Measurements from ENCODE around the gene PDE6B. TPM values are rescaled to one million over a fixed set of nuclear protein-coding genes. Genes with fewer than 3 reads are reported as not detected.
A peak's percentile ranks its signal among the peaks of the same experiment; 100 is the strongest.

Gene PDE6B
- total RNA-seq, 1 experiment from 2014 or later = not detected

GRCh38 chr4:673349-674091 lies 48.1 kb downstream of the PDE6B start:
- H3K9ac ChIP-seq (ENCODE audit: low read length) = peak overlapping the region; percentile 97
- peak; percentile 48 for DNase-seq
- peaks cover 19% of the 10 kb centered on the region for H3K36me3 ChIP-seq (ENCODE audit: insufficient read depth, low read length)
- H4K20me1 ChIP-seq (ENCODE audit: insufficient read depth, low read depth, low read length) = peaks cover 6% of the 10 kb centered on the region; the same call in 1 of the 2 replicates
- peak overlapping the region; percentile 54 for H3K27ac ChIP-seq (ENCODE audit: low read length)
- H2AFZ ChIP-seq (ENCODE audit: low read length) = no peak overlapping the region
- H3K9me2 ChIP-seq (replicated peaks; ENCODE audit: insufficient read depth, low read length) = no peaks in the 10 kb centered on the region
- H3K27me3 ChIP-seq (ENCODE audit: low read length) = no peaks in the 10 kb centered on the region
- H3K9me3 ChIP-seq (ENCODE audit: low read length) = no peaks in the 10 kb centered on the region
- peaks cover 25% of the 10 kb centered on the region for H3K79me2 ChIP-seq (ENCODE audit: low read length)
- peak overlapping the region; percentile 96 for H3K4me3 ChIP-seq (ENCODE audit: low read length)
- peaks cover 46% of the 10 kb centered on the region for H3K4me1 ChIP-seq (ENCODE audit: low read length)
- H3K4me2 ChIP-seq (ENCODE audit: low read depth, low read length, poor library complexity, severe bottlenecking) = peak overlapping the region; percentile 91

- peaks cover 49% of the 10 kb centered on the region for H3K4me1 ChIP-seq (ENCODE audit: low read length)
- H2AFZ ChIP-seq (ENCODE audit: low read length) = peak within 1 kb of the TSS; percentile 46; the same call in 1 of the 2 replicates
- H4K20me1 ChIP-seq (ENCODE audit: insufficient read depth, low read depth, low read length) = peaks cover 11% of the 10 kb centered on the region; the same call in 1 of the 2 replicates
Measured at GRCh38 chr4:674172-675035, 49.0 kb downstream of the PDE6B start, which contains the start of the genes ATP5ME and MYL5. Gene ATP5ME (minus strand): TSS chr4:674276. CDS start chr4:674247, 29 bp downstream. Gene MYL5 (plus strand): TSS chr4:674542. CDS start chr4:678027, 3,485 bp downstream.

GRCh38 chr4:675036-675882 lies 49.9 kb downstream of the PDE6B start:
- Histone ChIP-seq H4K20me1 (ENCODE audit: insufficient read depth, low read depth, low read length) (peaks cover 11% of the 10 kb centered on the region; the same call in 1 of the 2 replicates), H3K4me1 (ENCODE audit: low read length) (peaks cover 49% of the 10 kb centered on the region), H3K9me3 (ENCODE audit: low read length) (no peaks in the 10 kb centered on the region), H3K27ac (ENCODE audit: low read length) (peak overlapping the region; percentile 97), H3K4me3 (ENCODE audit: low read length) (peak overlapping the region; percentile 96), H3K4me2 (ENCODE audit: low read depth, low read length, poor library complexity, severe bottlenecking) (peak overlapping the region; percentile 98), H3K79me2 (ENCODE audit: low read length) (peaks cover 25% of the 10 kb centered on the region), H2AFZ (ENCODE audit: low read length) (no peak overlapping the region), H3K27me3 (ENCODE audit: low read length) (no peaks in the 10 kb centered on the region), H3K9me2 (replicated peaks; ENCODE audit: insufficient read depth, low read length) (no peaks in the 10 kb centered on the region), H3K9ac (ENCODE audit: low read length) (peak overlapping the region; percentile 97), H3K36me3 (ENCODE audit: insufficient read depth, low read length) (peaks cover 19% of the 10 kb centered on the region)
- peak; percentile 65 for DNase-seq

More at GRCh38 chr4:674172-675035, 49.0 kb downstream of the PDE6B start, which contains the start of the genes ATP5ME and MYL5:
- Histone ChIP-seq H3K9ac (ENCODE audit: low read length) (peak within 1 kb of the TSS; percentile 97), H3K9me2 (replicated peaks; ENCODE audit: insufficient read depth, low read length) (no peaks in the 10 kb centered on the region), H3K36me3 (ENCODE audit: insufficient read depth, low read length) (peaks cover 19% of the 10 kb centered on the region), H3K79me2 (ENCODE audit: low read length) (peaks cover 25% of the 10 kb centered on the region), H3K9me3 (ENCODE audit: low read length) (no peaks in the 10 kb centered on the region), H3K4me3 (ENCODE audit: low read length) (peak within 1 kb of the TSS; percentile 96), H3K4me2 (ENCODE audit: low read depth, low read length, poor library complexity, severe bottlenecking) (peak within 1 kb of the TSS; percentile 98), H3K27ac (ENCODE audit: low read length) (peak within 1 kb of the TSS; percentile 97), H3K27me3 (ENCODE audit: low read length) (no peaks in the 10 kb centered on the region)
- DNase-seq = peak; percentile 98

GRCh38 chr4:675980-676870 lies 50.9 kb downstream of the PDE6B start:
- H3K9me2 ChIP-seq (replicated peaks; ENCODE audit: insufficient read depth, low read length) = no peaks in the 10 kb centered on the region
- peaks cover 25% of the 10 kb centered on the region for H3K79me2 ChIP-seq (ENCODE audit: low read length)
- peak overlapping the region; percentile 98 for H3K4me2 ChIP-seq (ENCODE audit: low read depth, low read length, poor library complexity, severe bottlenecking)
- H3K9ac ChIP-seq (ENCODE audit: low read length) = peak overlapping the region; percentile 97
- H3K9me3 ChIP-seq (ENCODE audit: low read length) = no peaks in the 10 kb centered on the region
- H4K20me1 ChIP-seq (ENCODE audit: insufficient read depth, low read depth, low read length) = peaks cover 11% of the 10 kb centered on the region; the same call in 1 of the 2 replicates
- H2AFZ ChIP-seq (ENCODE audit: low read length) = no peak overlapping the region
- H3K27me3 ChIP-seq (ENCODE audit: low read length) = no peaks in the 10 kb centered on the region
- peaks cover 19% of the 10 kb centered on the region for H3K36me3 ChIP-seq (ENCODE audit: insufficient read depth, low read length)
- H3K4me1 ChIP-seq (ENCODE audit: low read length) = peaks cover 53% of the 10 kb centered on the region
- peak overlapping the region; percentile 97 for H3K27ac ChIP-seq (ENCODE audit: low read length)
- H3K4me3 ChIP-seq (ENCODE audit: low read length) = peak overlapping the region; percentile 96; the same call in 1 of the 2 replicates
- DNase-seq = peak; percentile 73

GRCh38 chr4:676871-677235 lies 51.5 kb downstream of the PDE6B start:
- H2AFZ ChIP-seq (ENCODE audit: low read length) = no peak overlapping the region
- peaks cover 53% of the 10 kb centered on the region for H3K4me1 ChIP-seq (ENCODE audit: low read length)
- peaks cover 15% of the 10 kb centered on the region for H3K36me3 ChIP-seq (ENCODE audit: insufficient read depth, low read length)
- H3K4me2 ChIP-seq (ENCODE audit: low read depth, low read length, poor library complexity, severe bottlenecking) = peak overlapping the region; percentile 98
- H3K9me2 ChIP-seq (replicated peaks; ENCODE audit: insufficient read depth, low read length) = no peaks in the 10 kb centered on the region
- peaks cover 25% of the 10 kb centered on the region for H3K79me2 ChIP-seq (ENCODE audit: low read length)
- H3K27ac ChIP-seq (ENCODE audit: low read length) = peak overlapping the region; percentile 97
- DNase-seq = peak; percentile 74
- H3K9ac ChIP-seq (ENCODE audit: low read length) = peak overlapping the region; percentile 97
- no peaks in the 10 kb centered on the region for H3K27me3 ChIP-seq (ENCODE audit: low read length)
- peak overlapping the region; percentile 96; the same call in 1 of the 2 replicates for H3K4me3 ChIP-seq (ENCODE audit: low read length)
- peaks cover 11% of the 10 kb centered on the region; the same call in 1 of the 2 replicates for H4K20me1 ChIP-seq (ENCODE audit: insufficient read depth, low read depth, low read length)
- H3K9me3 ChIP-seq (ENCODE audit: low read length) = no peaks in the 10 kb centered on the region

- Histone ChIP-seq H3K4me2 (ENCODE audit: low read depth, low read length, poor library complexity, severe bottlenecking) (peak overlapping the region; percentile 98), H3K36me3 (ENCODE audit: insufficient read depth, low read length) (peaks cover 7% of the 10 kb centered on the region)
Measured at GRCh38 chr4:677431-678293, 52.3 kb downstream of the PDE6B start.

More at GRCh38 chr4:677431-678293, 52.3 kb downstream of the PDE6B start:
- Histone ChIP-seq H3K27me3 (ENCODE audit: low read length) (no peaks in the 10 kb centered on the region), H2AFZ (ENCODE audit: low read length) (no peak overlapping the region), H4K20me1 (ENCODE audit: insufficient read depth, low read depth, low read length) (peaks cover 11% of the 10 kb centered on the region; the same call in 1 of the 2 replicates), H3K4me1 (ENCODE audit: low read length) (peaks cover 52% of the 10 kb centered on the region), H3K9me2 (replicated peaks; ENCODE audit: insufficient read depth, low read length) (no peaks in the 10 kb centered on the region), H3K9me3 (ENCODE audit: low read length) (no peaks in the 10 kb centered on the region), H3K79me2 (ENCODE audit: low read length) (peaks cover 24% of the 10 kb centered on the region), H3K27ac (ENCODE audit: low read length) (peak overlapping the region; percentile 97), H3K4me3 (ENCODE audit: low read length) (peak overlapping the region; percentile 10; the same call in 1 of the 2 replicates), H3K9ac (ENCODE audit: low read length) (peak overlapping the region; percentile 55)
- DNase-seq = peak; percentile 91

Data from Karpas-422 (cell line).